Astrocyte (in vitro differentiated cells and primary cell): Measurements from ENCODE around the gene DTNA. TPM values are rescaled to one million over a fixed set of nuclear protein-coding genes. Genes with fewer than 3 reads are reported as not detected.

Source experiments
- DNase-seq: peaks from one replicate; pipeline ENCODE4 v3.0.0-alpha.2; 2010; ENCODE audit warnings: low read depth
- FAIRE-seq: peaks from 2 replicates; lab custom pipeline; 2011; peaks lifted over from hg19 to GRCh38; lab: Jason Lieb, UNC
- H2AFZ ChIP-seq: 2 replicates; pipeline ENCODE4 v1.6.0; 2012; ENCODE audit warnings: low read depth, low read length, inconsistent platforms
- H3K27ac ChIP-seq: 2 replicates; pipeline ENCODE4 v1.5.1; 2011; ENCODE audit warnings: low read depth, low read length, inconsistent platforms
- H3K27me3 ChIP-seq: 2 replicates; pipeline ENCODE4 v1.6.0; 2011; ENCODE audit warnings: low read length, inconsistent platforms; ENCODE audit not compliant: insufficient read depth
- H3K36me3 ChIP-seq: 2 replicates; pipeline ENCODE4 v1.5.1; 2011; ENCODE audit warnings: low read length, inconsistent platforms; ENCODE audit not compliant: insufficient read depth
- H3K4me1 ChIP-seq: 2 replicates; pipeline ENCODE4 v1.5.1; 2011; ENCODE audit warnings: low read length, inconsistent platforms; ENCODE audit not compliant: insufficient read depth
- H3K4me2 ChIP-seq: 2 replicates; pipeline ENCODE4 v1.6.0; 2012; ENCODE audit warnings: low read length, inconsistent platforms
- H3K4me3 ChIP-seq: 2 replicates; pipeline ENCODE4 v1.5.1; 2011; ENCODE audit warnings: low read depth, mild to moderate bottlenecking, low read length, inconsistent platforms; ENCODE audit not compliant: insufficient read depth
- H3K79me2 ChIP-seq: 2 replicates; pipeline ENCODE4 v1.6.0; 2012; ENCODE audit warnings: mild to moderate bottlenecking, low read length, inconsistent platforms; ENCODE audit not compliant: insufficient read depth
- H3K9ac ChIP-seq: 2 replicates; pipeline ENCODE4 v1.6.0; 2012; ENCODE audit warnings: mild to moderate bottlenecking, low read length, inconsistent platforms
- H3K9me3 ChIP-seq: 2 replicates; pipeline ENCODE4 v1.5.1; 2012; ENCODE audit warnings: low read depth, mild to moderate bottlenecking, low read length, inconsistent platforms; ENCODE audit not compliant: insufficient read depth
- H4K20me1 ChIP-seq: 2 replicates; pipeline ENCODE4 v1.6.0; 2012; ENCODE audit warnings: low read length, inconsistent platforms; ENCODE audit not compliant: insufficient read depth
- H3K27ac Mint-ChIP-seq: one replicate; pipeline ENCODE4 v1.8.0; 2021; ENCODE audit warnings: mild to moderate bottlenecking, mixed read lengths; ENCODE audit not compliant: unreplicated experiment
- H3K27me3 Mint-ChIP-seq: one replicate; pipeline ENCODE4 v1.8.0; 2021; ENCODE audit warnings: low read depth, mixed read lengths; ENCODE audit not compliant: unreplicated experiment
- H3K36me3 Mint-ChIP-seq: one replicate; pipeline ENCODE4 v1.8.0; 2021; ENCODE audit warnings: low read depth, mixed read lengths; ENCODE audit not compliant: unreplicated experiment
- H3K4me1 Mint-ChIP-seq: one replicate; pipeline ENCODE4 v1.8.0; 2021; ENCODE audit warnings: low read depth, mixed read lengths; ENCODE audit not compliant: unreplicated experiment
- H3K4me3 Mint-ChIP-seq: one replicate; pipeline ENCODE4 v1.8.0; 2021; ENCODE audit warnings: mild to moderate bottlenecking, moderate library complexity, mixed read lengths; ENCODE audit not compliant: unreplicated experiment
- H3K9me3 Mint-ChIP-seq: one replicate; pipeline ENCODE4 v1.8.0; 2021; ENCODE audit warnings: mild to moderate bottlenecking, mixed read lengths; ENCODE audit not compliant: unreplicated experiment
- CTCF ChIP-seq: IDR thresholded peaks from 2 replicates; pipeline ENCODE4 v1.5.1; 2011; ENCODE audit warnings: low read depth, mild to moderate bottlenecking, inconsistent platforms, low read length, moderate library complexity; ENCODE audit not compliant: insufficient read depth
- EZH2 ChIP-seq: IDR thresholded peaks from 2 replicates; pipeline ENCODE4 v1.6.1; 2012; ENCODE audit warnings: mild to moderate bottlenecking, low read length, inconsistent platforms; ENCODE audit not compliant: insufficient read depth
- total RNA-seq: library from RNA; stranded (reverse); gene quantifications from 2 replicates; pipeline ENCODE4 v1.2.1, GENCODE V29; 2021

The DTNA gene
- total RNA-seq, 1 donor from 2014 or later, result 41.1 TPM

DNA sequence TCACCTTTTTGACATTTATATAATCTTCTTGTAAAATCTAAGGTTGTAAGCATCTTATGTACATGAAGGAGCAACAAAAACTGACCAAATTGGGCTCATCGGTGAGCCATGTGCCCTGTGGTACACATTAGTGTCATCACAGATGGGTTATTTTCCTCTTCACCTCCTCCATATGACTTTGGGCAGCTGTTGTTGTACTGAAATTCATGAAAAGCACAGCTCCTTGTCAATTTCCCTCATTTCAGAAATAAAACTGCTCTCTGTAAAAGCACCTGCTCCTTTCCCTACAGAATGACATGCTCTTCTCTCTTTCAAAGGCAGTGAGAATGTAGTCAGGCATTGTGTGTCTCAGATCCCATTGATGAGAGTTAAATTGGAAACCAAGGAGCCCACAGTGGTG, 42.0 kb downstream of the DTNA start:
- Histone ChIP-seq H3K4me2 (no peak overlapping the region), H3K9ac (no peak overlapping the region), H3K9me3 (no peaks in the 10 kb centered on the region), H3K4me1 (no peaks in the 10 kb centered on the region), H2AFZ (no peak overlapping the region), H3K79me2 (no peaks in the 10 kb centered on the region), H4K20me1 (no peaks in the 10 kb centered on the region), H3K27me3 (no peaks in the 10 kb centered on the region), H3K36me3 (no peaks in the 10 kb centered on the region), H3K27ac (no peak overlapping the region), H3K4me3 (no peak overlapping the region)
- DNase-seq (no peak), FAIRE-seq (no peak)
- Mint-ChIP-seq H3K36me3 (no peaks in the 10 kb centered on the region), H3K4me3 (no peak overlapping the region), H3K9me3 (no peaks in the 10 kb centered on the region), H3K27ac (no peak overlapping the region), H3K27me3 (no peaks in the 10 kb centered on the region), H3K4me1 (peaks cover 4% of the 10 kb centered on the region)
- no peak for TF ChIP-seq CTCF
- TF ChIP-seq EZH2, result no peak

DNA sequence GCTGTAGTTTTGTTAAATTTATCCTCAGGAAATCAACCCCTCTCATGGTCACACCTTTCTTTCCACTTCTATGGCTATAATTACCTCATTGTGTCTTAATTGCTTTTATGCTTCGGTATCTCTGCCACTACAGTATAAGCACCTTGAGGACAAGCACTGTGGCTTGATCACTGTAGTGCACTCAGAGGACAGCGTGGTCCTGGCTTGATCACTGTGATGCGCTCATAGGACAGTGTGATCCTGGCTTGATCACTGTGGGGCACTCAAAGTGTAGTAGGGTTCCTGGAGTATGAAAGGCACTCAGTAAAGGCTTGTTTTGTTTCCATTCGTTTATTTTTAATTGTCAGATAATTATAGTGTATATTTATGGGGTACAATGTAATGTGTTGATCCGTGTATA, 44.2 kb downstream of the DTNA start:
- Histone ChIP-seq H3K27ac (no peak overlapping the region), H3K36me3 (no peaks in the 10 kb centered on the region), H4K20me1 (no peaks in the 10 kb centered on the region), H3K27me3 (no peaks in the 10 kb centered on the region), H3K4me2 (no peak overlapping the region), H3K79me2 (no peaks in the 10 kb centered on the region), H3K4me3 (no peak overlapping the region), H3K9me3 (no peaks in the 10 kb centered on the region), H3K9ac (no peak overlapping the region), H2AFZ (no peak overlapping the region), H3K4me1 (no peaks in the 10 kb centered on the region)
- FAIRE-seq, result no peak
- DNase-seq, result no peak
- H3K4me1 Mint-ChIP-seq, result peaks cover 4% of the 10 kb centered on the region
- no peak overlapping the region for H3K4me3 Mint-ChIP-seq
- H3K36me3 Mint-ChIP-seq, result no peaks in the 10 kb centered on the region
- H3K9me3 Mint-ChIP-seq, result no peaks in the 10 kb centered on the region
- TF ChIP-seq EZH2 (no peak), CTCF (no peak)
- no peak overlapping the region for H3K27ac Mint-ChIP-seq
- H3K27me3 Mint-ChIP-seq, result no peaks in the 10 kb centered on the region

DNA sequence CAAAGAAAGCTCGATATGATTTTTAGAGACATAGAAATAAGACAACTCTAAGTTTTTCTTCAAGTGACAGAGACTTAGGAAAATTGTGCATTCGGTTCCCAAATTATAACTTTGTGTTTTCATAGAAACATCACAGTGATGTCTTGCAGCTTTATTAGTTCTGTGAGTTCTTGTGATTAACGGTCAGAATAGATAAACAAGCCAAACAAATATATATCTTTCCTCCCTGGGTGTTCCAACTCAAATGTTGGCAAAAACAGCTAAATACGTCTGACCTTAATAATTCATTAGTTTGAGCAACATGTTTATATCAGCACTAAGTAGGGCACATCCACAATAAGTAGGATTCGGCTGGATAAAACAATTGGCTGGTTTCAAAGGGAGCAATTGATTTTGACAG, 47.6 kb downstream of the DTNA start:
- Histone ChIP-seq H3K36me3 (no peaks in the 10 kb centered on the region), H3K9ac (no peak overlapping the region), H3K27ac (no peak overlapping the region), H4K20me1 (no peaks in the 10 kb centered on the region), H3K4me1 (no peaks in the 10 kb centered on the region), H3K27me3 (no peaks in the 10 kb centered on the region), H3K4me2 (no peak overlapping the region), H3K9me3 (no peaks in the 10 kb centered on the region), H3K79me2 (no peaks in the 10 kb centered on the region), H3K4me3 (no peak overlapping the region), H2AFZ (no peak overlapping the region)
- H3K4me1 Mint-ChIP-seq, result peaks cover 4% of the 10 kb centered on the region
- H3K9me3 Mint-ChIP-seq, result no peaks in the 10 kb centered on the region
- no peak overlapping the region for H3K4me3 Mint-ChIP-seq
- DNase-seq (no peak), FAIRE-seq (peak; percentile 5)
- H3K36me3 Mint-ChIP-seq, result peaks cover 7% of the 10 kb centered on the region
- TF ChIP-seq EZH2 (no peak), CTCF (no peak)
- H3K27me3 Mint-ChIP-seq, result no peaks in the 10 kb centered on the region
- H3K27ac Mint-ChIP-seq, result no peak overlapping the region
